Keratinocyte (primary cell): ENCODE results near the gene SHISA2. TPM values are rescaled to one million over a fixed set of nuclear protein-coding genes. Genes with fewer than 3 reads are reported as not detected.

Experiments
- DNase-seq: peaks from one replicate; pipeline ENCODE4 v3.0.0-alpha.2; 2011; ENCODE audit warnings: low read depth, missing footprints, low spot score
- FAIRE-seq: peaks from 2 replicates; lab custom pipeline; 2011; peaks lifted over from hg19 to GRCh38; lab: Jason Lieb, UNC
- H2AFZ ChIP-seq: 2 replicates; pipeline ENCODE4 v1.6.0; 2012; ENCODE audit warnings: low read length, control low read depth, inconsistent platforms; ENCODE audit not compliant: control insufficient read depth
- H3K27ac ChIP-seq: 2 replicates; pipeline ENCODE4 v1.5.1; 2011; ENCODE audit warnings: low read length; ENCODE audit not compliant: control insufficient read depth, insufficient read depth
- H3K27me3 ChIP-seq: 3 replicates; pipeline ENCODE4 v1.6.0; 2011; ENCODE audit warnings: low read length; ENCODE audit not compliant: control insufficient read depth, insufficient read depth; ENCODE audit errors: extremely low read depth
- H3K36me3 ChIP-seq, 2 experiments: 2 replicates in 1 of 2; 3 replicates in 1 of 2; pipeline ENCODE4 v1.5.1; 2011; ENCODE audit warnings: low read length in 2 of 2, mild to moderate bottlenecking in 1 of 2; ENCODE audit not compliant: control insufficient read depth in 2 of 2, insufficient read depth in 2 of 2; ENCODE audit errors: extremely low read depth in 1 of 2
- H3K4me1 ChIP-seq: 3 replicates; pipeline ENCODE4 v1.5.1; 2011; ENCODE audit warnings: low read length; ENCODE audit not compliant: control insufficient read depth, insufficient read depth; ENCODE audit errors: extremely low read depth
- H3K4me2 ChIP-seq: 3 replicates; pipeline ENCODE4 v1.6.0; 2011; ENCODE audit warnings: low read depth, low read length; ENCODE audit not compliant: control insufficient read depth, insufficient read depth; ENCODE audit errors: extremely low read depth
- H3K4me3 ChIP-seq, 3 experiments: fragments of 200-600 bp in 1 of 3; sonication (generic) in 1 of 3; 2 replicates in 2 of 3; 3 replicates in 1 of 3; pipeline ENCODE4 v1.5.1; 2011 to 2016; ENCODE audit warnings: low read length in 3 of 3, mild to moderate bottlenecking in 3 of 3, control low read depth in 2 of 3, inconsistent platforms in 1 of 3, low read depth in 1 of 3, mixed read lengths in 1 of 3, mixed run types in 1 of 3, moderate library complexity in 1 of 3; ENCODE audit not compliant: control insufficient read depth in 2 of 3, insufficient read depth in 2 of 3; ENCODE audit errors: extremely low read depth in 1 of 3
- H3K79me2 ChIP-seq: 2 replicates; pipeline ENCODE4 v1.6.0; 2012; ENCODE audit warnings: low read length; ENCODE audit not compliant: control insufficient read depth, insufficient read depth
- H3K9ac ChIP-seq: 3 replicates; pipeline ENCODE4 v1.6.0; 2011; ENCODE audit warnings: low read length; ENCODE audit not compliant: control insufficient read depth, insufficient read depth; ENCODE audit errors: extremely low read depth
- H3K9me1 ChIP-seq: 3 replicates; pipeline ENCODE4 v1.6.0; 2011; ENCODE audit warnings: low read length; ENCODE audit not compliant: control insufficient read depth, insufficient read depth; ENCODE audit errors: extremely low read depth
- H3K9me3 ChIP-seq: 2 replicates; pipeline ENCODE4 v1.5.1; 2012; ENCODE audit warnings: low read depth, low read length; ENCODE audit not compliant: control insufficient read depth
- H4K20me1 ChIP-seq: 3 replicates; pipeline ENCODE4 v1.6.0; 2011; ENCODE audit warnings: low read length; ENCODE audit not compliant: control insufficient read depth, insufficient read depth; ENCODE audit errors: extremely low read depth
- CTCF ChIP-seq, 3 experiments: IDR thresholded peaks in 1 of 3; conservative IDR thresholded peaks in 1 of 3; optimal IDR thresholded peaks in 1 of 3; 2 replicates in 2 of 3; 3 replicates in 1 of 3; pipeline versions ENCODE3 to v1.5.1; 2011; ENCODE audit warnings: low read length in 3 of 3, mild to moderate bottlenecking in 3 of 3, moderate library complexity in 2 of 3, control low read depth in 1 of 3, inconsistent platforms in 1 of 3; ENCODE audit not compliant: insufficient read depth in 2 of 3; ENCODE audit errors: extremely low read depth in 1 of 3
- EZH2 ChIP-seq: IDR thresholded peaks from one replicate; pipeline ENCODE4 v1.6.1; 2012; ENCODE audit warnings: inconsistent platforms, mild to moderate bottlenecking, low read length, moderate library complexity
- dilution Hi-C: fragments of 300-500 bp; cut with MboI; formaldehyde crosslinking; loops from one replicate; pipeline ENCODE4 v1.7.0; 2020; ENCODE audit warnings: low sequenced_read_pairs; ENCODE audit not compliant: extremely low pct_ligation_motif_present
- polyA plus RNA-seq, 5 experiments: library from polyadenylated mRNA; depleted of rRNA in 3 of 5; stranded (reverse) in 3 of 5; stranded (forward) in 1 of 5; unstranded in 1 of 5; fragments of >200 nt; gene quantifications; 1 replicate in 1 of 5; 2 replicates in 3 of 5; 3 replicates in 1 of 5; pipeline versions ENCODE4 v1.2.1 to v1.2.3, GENCODE V29; 2011 to 2012; ENCODE audit warnings: missing spikeins in 2 of 5, low read depth in 1 of 5, low replicate concordance in 1 of 5

SHISA2 gene
- polyA plus RNA-seq, 1 donor (not counting 4 experiments of a cell fraction or from before 2014, with no cell fraction given): 0.18 TPM

DNA sequence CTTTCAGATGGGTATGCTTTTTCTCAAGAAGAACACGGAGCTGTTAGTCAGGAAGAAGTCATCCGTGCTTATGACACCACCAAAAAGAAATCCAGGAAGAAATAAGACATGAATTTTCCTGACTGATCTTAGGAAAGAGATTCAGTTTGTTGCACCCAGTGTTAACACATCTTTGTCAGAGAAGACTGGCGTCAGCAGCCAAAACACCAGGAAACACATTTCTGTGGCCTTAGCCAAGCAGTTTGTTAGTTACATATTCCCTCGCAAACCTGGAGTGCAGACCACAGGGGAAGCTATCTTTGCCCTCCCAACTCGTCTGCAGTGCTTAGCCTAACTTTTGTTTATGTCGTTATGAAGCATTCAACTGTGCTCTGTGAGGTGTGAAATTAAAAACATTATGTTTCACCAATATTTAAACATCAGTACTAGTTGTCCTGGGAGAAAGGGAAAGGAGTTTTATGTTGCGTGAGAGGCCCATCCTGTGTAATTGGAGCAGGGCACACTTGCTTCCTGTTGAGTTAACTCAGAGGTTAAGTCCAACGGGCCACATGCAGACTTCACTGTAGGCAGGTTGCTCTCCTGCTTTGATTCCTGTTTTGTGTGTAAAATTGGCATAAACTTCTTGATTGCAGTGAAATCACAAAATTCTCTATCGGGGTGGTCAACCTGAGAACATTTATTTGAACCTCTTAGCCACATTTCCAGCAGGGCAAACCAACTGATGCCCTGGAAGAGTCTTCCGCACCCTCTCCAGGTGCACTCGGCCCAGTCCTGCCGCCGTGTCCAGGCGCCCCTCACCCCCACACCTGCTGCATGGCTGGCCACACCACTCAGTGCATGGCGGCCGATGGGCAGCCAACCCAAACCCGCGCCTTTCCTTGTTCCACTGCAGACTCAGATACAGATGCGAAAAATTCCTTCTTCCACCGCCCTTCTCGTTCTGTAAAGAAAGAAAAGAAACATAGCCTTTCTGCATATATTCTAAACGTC, 31.6 kb downstream of the SHISA2 start:
- FAIRE-seq (peak; percentile 60), DNase-seq (no peak)
- Histone ChIP-seq H3K4me2 (no peak overlapping the region), H3K9ac (no peak overlapping the region), H3K36me3 (no peaks in the 10 kb centered on the region), H3K9me1 (no peaks in the 10 kb centered on the region), H3K27me3 (no peaks in the 10 kb centered on the region), H3K79me2 (no peaks in the 10 kb centered on the region), H3K27ac (no peak overlapping the region), H4K20me1 (no peaks in the 10 kb centered on the region), H3K9me3 (no peaks in the 10 kb centered on the region), H3K4me3 (no peak overlapping the region), H3K4me1 (peaks cover 26% of the 10 kb centered on the region), H2AFZ (no peak overlapping the region)
- TF ChIP-seq EZH2: no peak
- no peak for TF ChIP-seq CTCF (optimal IDR thresholded peaks at IDR 0.05 in 1 of 3, IDR thresholded peaks at IDR 0.05 in 1 of 3, conservative IDR thresholded peaks at IDR 0.05 in 1 of 3; ENCODE audit: extremely low read depth in 1 of 3, insufficient read depth in 2 of 3, low read length in 3 of 3)
- dilution Hi-C loops: no loop called here

DNA sequence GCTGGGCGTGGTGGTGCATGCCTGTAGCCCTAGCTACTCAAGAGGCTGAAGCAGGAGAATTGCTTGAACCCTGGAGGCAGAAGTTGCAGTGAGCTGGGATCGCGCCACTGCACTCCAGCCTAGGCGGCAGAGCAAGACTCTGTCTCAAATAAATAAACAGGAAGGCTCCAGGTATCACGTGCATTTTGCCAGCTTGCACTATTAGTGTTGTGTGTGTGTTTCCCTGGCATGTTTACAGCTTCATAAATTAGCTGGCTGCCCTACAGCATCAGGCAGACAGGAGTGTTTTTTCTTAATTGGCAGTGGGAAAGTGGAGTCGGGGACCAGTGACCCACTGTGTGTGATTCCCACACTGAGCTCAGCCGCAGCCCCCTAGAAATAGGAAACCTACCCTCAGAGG, 32.6 kb downstream of the SHISA2 start:
- H3K79me2 ChIP-seq: no peaks in the 10 kb centered on the region
- no peak overlapping the region for H3K4me3 ChIP-seq
- TF ChIP-seq EZH2: no peak
- TF ChIP-seq CTCF (optimal IDR thresholded peaks at IDR 0.05 in 1 of 3, IDR thresholded peaks at IDR 0.05 in 1 of 3, conservative IDR thresholded peaks at IDR 0.05 in 1 of 3; ENCODE audit: extremely low read depth in 1 of 3, insufficient read depth in 2 of 3, low read length in 3 of 3): no peak
- no peaks in the 10 kb centered on the region for H3K27me3 ChIP-seq
- no peaks in the 10 kb centered on the region for H4K20me1 ChIP-seq
- H3K4me2 ChIP-seq: no peak overlapping the region
- FAIRE-seq (no peak), DNase-seq (no peak)
- dilution Hi-C loops: no loop called here
- no peak overlapping the region for H2AFZ ChIP-seq
- no peak overlapping the region for H3K9ac ChIP-seq
- no peak overlapping the region for H3K27ac ChIP-seq
- peaks cover 26% of the 10 kb centered on the region for H3K4me1 ChIP-seq
- no peaks in the 10 kb centered on the region for H3K36me3 ChIP-seq
- H3K9me3 ChIP-seq: no peaks in the 10 kb centered on the region
- H3K9me1 ChIP-seq: no peaks in the 10 kb centered on the region
